K562 (cell line): ENCODE measurements around the gene RAB12. TPM values are rescaled to one million over a fixed set of nuclear protein-coding genes. Genes with fewer than 3 reads are reported as not detected.
A peak's percentile ranks its signal among the peaks of the same experiment; 100 is the strongest.
"Not testable (repeated sequence)": the region's sequence is repeated elsewhere in the genome, so short reads cannot be mapped to it uniquely, and the experiment has no call there.

ENCODE experiments used
- ATAC-seq: fragments of 200-7000 bp; cut with Tn5 transposase; 3 replicates; pipeline ENCODE4 v1.9.1; 2020; ENCODE audit warnings: moderate library complexity
- BruUV-seq: library from RNA; stranded (reverse); fragments of 400-500 nt; replicated peaks from 2 replicates; lab custom pipeline; 2021; lab: Mats Ljungman, UMichigan
- CTCF ChIA-PET: fragments of 300-600 bp; formaldehyde crosslinking; extraction: SDS; loops from one replicate; lab custom pipeline; 2021; ENCODE audit warnings: low intra/inter-chr PET ratio; lab: Yijun Ruan, JAX
- POLR2A ChIA-PET: fragments of 300-600, 350-650 bp; sonication (Branson Sonifier 250); formaldehyde crosslinking; extraction: SDS; loops from one replicate; lab custom pipeline; 2021; ENCODE audit warnings: antibody characterized with exemption, inconsistent platforms; lab: Yijun Ruan, JAX
- DNase-seq, 4 experiments: peaks; one replicate each; pipeline versions ENCODE4 v3.0.0 to v3.0.0-alpha.2; 2011 to 2018; ENCODE audit warnings: low spot score in 3 of 4, mixed read lengths in 3 of 4; ENCODE audit errors: extremely low read depth in 1 of 4
- FAIRE-seq: peaks from 2 replicates; lab custom pipeline; 2011; peaks lifted over from hg19 to GRCh38; lab: Jason Lieb, UNC
- H2AFZ ChIP-seq: 2 replicates; pipeline ENCODE4 v1.6.0; 2011; ENCODE audit warnings: low read depth, low read length, control low read depth, inconsistent platforms
- H3K27ac ChIP-seq: fragments of 200-600 bp; 3 replicates; pipeline ENCODE4 v1.8.0; 2011; ENCODE audit warnings: low read depth, mild to moderate bottlenecking, control low read depth, inconsistent platforms, low read length, moderate library complexity, mixed read lengths; ENCODE audit errors: extremely low read depth
- H3K27me3 ChIP-seq, 2 experiments: fragments of 300-600 bp in 1 of 2; 2 replicates in 1 of 2; 3 replicates in 1 of 2; pipeline versions ENCODE4 v1.6.0 to v1.8.0; 2011; ENCODE audit warnings: inconsistent platforms in 2 of 2, low read length in 2 of 2, mild to moderate bottlenecking in 1 of 2, mixed read lengths in 1 of 2, moderate library complexity in 1 of 2; ENCODE audit not compliant: control insufficient read depth in 2 of 2, insufficient read depth in 2 of 2
- H3K36me3 ChIP-seq: fragments of 300-600 bp; 3 replicates; pipeline ENCODE4 v1.8.0; 2011; ENCODE audit warnings: mild to moderate bottlenecking, low read length, inconsistent platforms; ENCODE audit not compliant: control insufficient read depth, insufficient read depth
- H3K4me1 ChIP-seq, 2 experiments: fragments of 200-600 bp in 1 of 2; replicated peaks in 1 of 2; 2 replicates in 1 of 2; 3 replicates in 1 of 2; pipeline versions ENCODE4 v1.5.1 to v1.8.0; 2011; ENCODE audit warnings: inconsistent platforms in 2 of 2, low read length in 2 of 2, mild to moderate bottlenecking in 1 of 2, mixed read lengths in 1 of 2, moderate library complexity in 1 of 2; ENCODE audit not compliant: control insufficient read depth in 2 of 2, insufficient read depth in 2 of 2
- H3K4me2 ChIP-seq: 2 replicates; pipeline ENCODE4 v1.6.1; 2011; ENCODE audit warnings: low read length, control low read depth, inconsistent platforms, mixed read lengths; ENCODE audit not compliant: insufficient read depth
- H3K4me3 ChIP-seq: fragments of 200-600 bp; sonication (generic), shearing (Covaris generic); 2 replicates; pipeline ENCODE4 v1.5.1; 2016; ENCODE audit warnings: control low read depth, inconsistent platforms
- H3K79me2 ChIP-seq: fragments of 200-600 bp; 3 replicates; pipeline ENCODE4 v1.8.0; 2011; ENCODE audit warnings: low read length, inconsistent platforms; ENCODE audit not compliant: control insufficient read depth, insufficient read depth
- H3K9ac ChIP-seq, 2 experiments: 2 replicates each; pipeline versions ENCODE4 v1.6.0 to v1.6.1; 2011; ENCODE audit warnings: low read depth in 2 of 2, low read length in 2 of 2, control low read depth in 1 of 2, inconsistent platforms in 1 of 2, mild to moderate bottlenecking in 1 of 2, mixed read lengths in 1 of 2; ENCODE audit not compliant: insufficient read depth in 1 of 2
- H3K9me1 ChIP-seq: one replicate; pipeline ENCODE4 v1.6.0; 2011; ENCODE audit warnings: inconsistent platforms, mild to moderate bottlenecking, low read length, moderate library complexity; ENCODE audit not compliant: control insufficient read depth, insufficient read depth
- H3K9me3 ChIP-seq: replicated peaks from 2 replicates; pipeline ENCODE4 v1.5.1; 2011; ENCODE audit warnings: low read depth, low read length, inconsistent platforms; ENCODE audit not compliant: control insufficient read depth, insufficient read depth
- H4K20me1 ChIP-seq: replicated peaks from 2 replicates; pipeline ENCODE4 v1.6.1; 2011; ENCODE audit warnings: low read length, inconsistent platforms, mixed read lengths; ENCODE audit not compliant: control insufficient read depth, insufficient read depth
- BRD9 ChIP-seq: fragments of 450-650 bp; IDR thresholded peaks from 2 replicates; pipeline ENCODE4 v1.6.1; 2018; ENCODE audit warnings: low read depth; ENCODE audit not compliant: partially characterized antibody
- CEBPG ChIP-seq, 3 experiments: fragments of 200-800 bp in 1 of 3; sonication (Bioruptor generic) in 1 of 3; sonication (generic) in 1 of 3; formaldehyde crosslinking in 1 of 3; IDR thresholded peaks in 2 of 3; conservative IDR thresholded peaks in 1 of 3; 2 replicates each; pipeline versions ENCODE4 v1.6.1 to v1.8.0; 2016 to 2022; ENCODE audit warnings: missing compliant biosample characterization in 2 of 3, missing genetic modification characterization in 2 of 3, mild to moderate bottlenecking in 1 of 3, missing genetic modification reagents in 1 of 3
- MXI1 ChIP-seq: IDR thresholded peaks from 2 replicates; pipeline ENCODE4 v1.6.1; 2011; ENCODE audit warnings: low read depth, mild to moderate bottlenecking, improper control_type of control experiment, low read length
- NUFIP1 ChIP-seq: fragments of 450-650 bp; IDR thresholded peaks from 2 replicates; pipeline ENCODE4 v1.6.1; 2018; ENCODE audit not compliant: partially characterized antibody
- ZNF639 ChIP-seq, 2 experiments: fragments of 200-800 bp in 1 of 2; sonication (Bioruptor generic) in 1 of 2; sonication (generic) in 1 of 2; formaldehyde crosslinking in 1 of 2; IDR thresholded peaks in 1 of 2; conservative IDR thresholded peaks in 1 of 2; 2 replicates each; pipeline versions ENCODE4 v1.5.0 to v1.6.1; 2016 to 2020; ENCODE audit warnings: missing compliant biosample characterization in 1 of 2, missing genetic modification characterization in 1 of 2, missing genetic modification reagents in 1 of 2
- WGBS: fragments of 100-300 bp; shearing (Covaris generic); methylation state at CpG from one replicate; pipeline ENCODE4 v1.1.6; 2016; ENCODE audit warnings: low coverage, mixed read lengths; ENCODE audit not compliant: insufficient coverage; ENCODE audit errors: missing lambda C conversion rate; 5-methylcytosine and 5-hydroxymethylcytosine counted together
- in situ Hi-C: fragments of 300-500 bp; cut with MboI; formaldehyde crosslinking; loops from 4 replicates; pipeline ENCODE4 v1.15.0; 2018; ENCODE audit warnings: inconsistent platforms, mixed read lengths
- intact Hi-C: fragments of 100-400 bp; cut with micrococcal nuclease; formaldehyde crosslinking; loops from 2 replicates; pipeline ENCODE4 v1.14.2; 2022
- polyA plus RNA-seq, 8 experiments: library from polyadenylated mRNA; depleted of rRNA in 4 of 8; stranded (reverse) in 5 of 8; unstranded in 3 of 8; fragments of >200 nt; fragmentation: Nextera tagmentation in 2 of 8; fragmentation: Illumina TruSeq in 1 of 8; extraction: Ambion mirVana in 2 of 8; extraction: Trizol in 1 of 8; gene quantifications; 2 replicates each; pipeline versions ENCODE4 v1.2.1 to v1.2.3, GENCODE V29; 2011 to 2014; ENCODE audit warnings: inconsistent platforms in 1 of 8, missing spikeins in 1 of 8
- total RNA-seq, 7 experiments: library from RNA; depleted of rRNA in 6 of 7; stranded (reverse); fragments of >200 nt in 6 of 7; fragmentation: Illumina TruSeq in 2 of 7; extraction: Trizol in 2 of 7; gene quantifications; 2 replicates each; pipeline versions ENCODE4 v1.2.1 to v1.2.3, GENCODE V29; 2011 to 2021; ENCODE audit warnings: low replicate concordance in 1 of 7
- TF ChIP-seq, protein P1 (sequence below): fragments of 450-650 bp; conservative IDR thresholded peaks from 2 replicates; pipeline ENCODE4 v1.6.1; 2016; ENCODE audit warnings: missing genetic modification characterization, low read depth, mild to moderate bottlenecking, missing compliant biosample characterization, moderate library complexity

The RAB12 gene
- total and polyA plus RNA-seq, 9 of the 15 experiments (the other 6 are each of a cell fraction or from before 2014, with no cell fraction given), result 0.48 to 21.6 (median 18.8) TPM

DNA sequence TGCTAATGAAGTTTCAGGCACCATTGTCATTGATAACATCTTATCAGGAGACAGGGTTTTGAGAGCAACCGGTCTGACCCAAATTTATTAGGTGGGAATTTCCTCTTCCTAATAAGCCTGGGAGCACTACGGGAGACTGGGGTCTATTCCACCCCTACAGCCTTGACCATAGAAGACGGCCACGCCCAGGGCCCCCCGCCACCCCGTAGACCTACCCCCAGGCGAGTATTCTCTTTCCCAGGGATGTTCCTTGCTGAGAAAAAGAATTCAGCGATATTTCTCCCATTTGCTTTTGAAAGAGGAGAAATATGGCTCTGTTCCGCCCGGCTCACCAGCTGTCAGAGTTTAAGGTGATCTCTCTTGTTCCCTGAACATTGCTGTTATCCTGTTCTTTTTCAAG, 13.4 kb downstream of the RAB12 start:
- H3K27me3 ChIP-seq, intact Hi-C loops, H2AFZ ChIP-seq, ATAC-seq, H3K9me1 ChIP-seq, H3K27ac ChIP-seq, H3K4me1 ChIP-seq, in situ Hi-C loops, CTCF ChIA-PET, H3K4me2 ChIP-seq, H3K4me3 ChIP-seq, H4K20me1 ChIP-seq, BruUV-seq, DNase-seq, H3K9ac ChIP-seq, FAIRE-seq, H3K9me3 ChIP-seq: not testable (repeated sequence)
- H3K36me3 ChIP-seq, result peaks cover 55% of the 10 kb centered on the region
- WGBS, result 88% methylated on average over 10 of the region's 10 CpGs
- POLR2A ChIA-PET, result interaction anchor here (1.0 kb wide), 1 partner anchor 16 kb away, joined by 4 read pairs; no protein-coding TSS in a partner anchor
- peaks cover 59% of the 10 kb centered on the region for H3K79me2 ChIP-seq

DNA sequence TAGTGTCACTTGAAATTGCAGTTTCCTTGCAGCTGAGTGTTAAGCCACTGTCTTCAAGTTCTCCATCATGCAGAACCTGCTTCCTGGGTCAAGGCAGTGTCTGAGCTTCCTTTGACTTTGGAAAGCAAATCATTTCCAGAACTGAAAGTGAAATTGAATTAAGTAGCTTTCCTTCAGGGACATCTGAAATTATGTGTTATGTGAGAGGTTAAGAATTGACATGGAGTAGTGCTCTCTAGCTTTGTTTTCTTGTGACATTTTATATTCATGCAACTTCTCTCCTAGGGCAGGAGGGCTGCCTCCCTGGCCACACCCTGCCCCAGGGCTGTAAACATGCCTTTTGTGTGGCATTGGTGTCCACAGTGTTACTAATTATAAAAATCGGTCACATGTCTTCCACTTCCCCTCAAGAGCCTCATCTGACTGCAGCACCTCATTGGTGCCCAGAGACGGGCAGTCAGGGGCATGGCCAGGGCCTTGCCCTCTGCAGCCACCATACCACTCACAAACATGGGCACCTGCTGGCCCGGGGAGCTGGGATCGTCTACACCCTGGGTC, 14.4 kb downstream of the RAB12 start:
- no peaks in the 10 kb centered on the region; a peak in 1 of 5 replicates for H3K4me1 ChIP-seq
- no peak for TF ChIP-seq MXI1
- TF ChIP-seq NUFIP1, result no peak
- TF ChIP-seq BRD9, result no peak
- TF ChIP-seq, protein P1, sequence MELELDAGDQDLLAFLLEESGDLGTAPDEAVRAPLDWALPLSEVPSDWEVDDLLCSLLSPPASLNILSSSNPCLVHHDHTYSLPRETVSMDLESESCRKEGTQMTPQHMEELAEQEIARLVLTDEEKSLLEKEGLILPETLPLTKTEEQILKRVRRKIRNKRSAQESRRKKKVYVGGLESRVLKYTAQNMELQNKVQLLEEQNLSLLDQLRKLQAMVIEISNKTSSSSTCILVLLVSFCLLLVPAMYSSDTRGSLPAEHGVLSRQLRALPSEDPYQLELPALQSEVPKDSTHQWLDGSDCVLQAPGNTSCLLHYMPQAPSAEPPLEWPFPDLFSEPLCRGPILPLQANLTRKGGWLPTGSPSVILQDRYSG, result no peak
- TF ChIP-seq ZNF639 (CRISPR knock-in tag; conservative IDR thresholded peaks at IDR 0.05 in 1 of 2, IDR thresholded peaks at IDR 0.05 in 1 of 2), result 0 out of 4 replicates have a peak, but pooled peaks of 1 of the 2 experiments have one; percentile 56
- no peak for TF ChIP-seq CEBPG (CRISPR knock-in tag; IDR thresholded peaks at IDR 0.05)
- no peak for TF ChIP-seq CEBPG (tag; conservative IDR thresholded peaks at IDR 0.05 in 1 of 2, IDR thresholded peaks at IDR 0.05 in 1 of 2)
- H3K9ac ChIP-seq, result no peak overlapping the region
- H3K4me2 ChIP-seq, result no peak overlapping the region
- intact Hi-C loops, result no loop called here
- FAIRE-seq, result no peak
- H3K9me1 ChIP-seq, result no peaks in the 10 kb centered on the region
- no peak for DNase-seq
- no peak overlapping the region for H3K4me3 ChIP-seq
- ChIA-PET POLR2A (interaction anchor here (0.7 to 1.4 kb wide), 4 partner anchors 10 to 19 kb away, joined by 3 to 5 read pairs (median 4); partner anchors contain the start of gene RAB12), CTCF (no interaction called here)
- H3K27ac ChIP-seq, result no peak overlapping the region
- H3K9me3 ChIP-seq, result no peaks in the 10 kb centered on the region
- peaks cover 63% of the 10 kb centered on the region for H3K36me3 ChIP-seq
- no peaks in the 10 kb centered on the region for H4K20me1 ChIP-seq
- WGBS, result 94% methylated on average over 4 of the region's 4 CpGs
- in situ Hi-C loops, result no loop called here
- no peak for ATAC-seq
- H3K79me2 ChIP-seq, result peaks cover 51% of the 10 kb centered on the region
- H3K27me3 ChIP-seq, result no peaks in the 10 kb centered on the region
- no TSS peak for BruUV-seq
- no peak overlapping the region for H2AFZ ChIP-seq
